HL-60 (cell line): ENCODE results near the gene ITPRID1.

Experiments
- CTCF ChIP-seq: IDR thresholded peaks from one replicate; pipeline ENCODE4 v1.5.1; 2011; ENCODE audit warnings: low read length, control low read depth, inconsistent platforms; ENCODE audit not compliant: insufficient read depth
- GABPA ChIP-seq: IDR thresholded peaks from 2 replicates; pipeline ENCODE4 v1.6.1; 2012; ENCODE audit warnings: low read depth
- POLR2AphosphoS5 ChIP-seq: IDR thresholded peaks from 2 replicates; pipeline ENCODE4 v1.6.1; 2012; ENCODE audit warnings: low read depth
- TF ChIP-seq, protein P1 (sequence below): IDR thresholded peaks from 2 replicates; pipeline ENCODE4 v1.6.1; 2012; ENCODE audit warnings: low read depth; ENCODE audit not compliant: insufficient replicate concordance

GRCh38 chr7:31529103-31529502 lies 15.2 kb downstream of the ITPRID1 start:
- TF ChIP-seq CTCF: no peak
- TF ChIP-seq POLR2AphosphoS5: no peak
- TF ChIP-seq GABPA: no peak
- TF ChIP-seq, protein P1, sequence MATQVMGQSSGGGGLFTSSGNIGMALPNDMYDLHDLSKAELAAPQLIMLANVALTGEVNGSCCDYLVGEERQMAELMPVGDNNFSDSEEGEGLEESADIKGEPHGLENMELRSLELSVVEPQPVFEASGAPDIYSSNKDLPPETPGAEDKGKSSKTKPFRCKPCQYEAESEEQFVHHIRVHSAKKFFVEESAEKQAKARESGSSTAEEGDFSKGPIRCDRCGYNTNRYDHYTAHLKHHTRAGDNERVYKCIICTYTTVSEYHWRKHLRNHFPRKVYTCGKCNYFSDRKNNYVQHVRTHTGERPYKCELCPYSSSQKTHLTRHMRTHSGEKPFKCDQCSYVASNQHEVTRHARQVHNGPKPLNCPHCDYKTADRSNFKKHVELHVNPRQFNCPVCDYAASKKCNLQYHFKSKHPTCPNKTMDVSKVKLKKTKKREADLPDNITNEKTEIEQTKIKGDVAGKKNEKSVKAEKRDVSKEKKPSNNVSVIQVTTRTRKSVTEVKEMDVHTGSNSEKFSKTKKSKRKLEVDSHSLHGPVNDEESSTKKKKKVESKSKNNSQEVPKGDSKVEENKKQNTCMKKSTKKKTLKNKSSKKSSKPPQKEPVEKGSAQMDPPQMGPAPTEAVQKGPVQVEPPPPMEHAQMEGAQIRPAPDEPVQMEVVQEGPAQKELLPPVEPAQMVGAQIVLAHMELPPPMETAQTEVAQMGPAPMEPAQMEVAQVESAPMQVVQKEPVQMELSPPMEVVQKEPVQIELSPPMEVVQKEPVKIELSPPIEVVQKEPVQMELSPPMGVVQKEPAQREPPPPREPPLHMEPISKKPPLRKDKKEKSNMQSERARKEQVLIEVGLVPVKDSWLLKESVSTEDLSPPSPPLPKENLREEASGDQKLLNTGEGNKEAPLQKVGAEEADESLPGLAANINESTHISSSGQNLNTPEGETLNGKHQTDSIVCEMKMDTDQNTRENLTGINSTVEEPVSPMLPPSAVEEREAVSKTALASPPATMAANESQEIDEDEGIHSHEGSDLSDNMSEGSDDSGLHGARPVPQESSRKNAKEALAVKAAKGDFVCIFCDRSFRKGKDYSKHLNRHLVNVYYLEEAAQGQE: no peak
